K562 (cell line): ENCODE data around the gene PGP. TPM values are rescaled to one million over a fixed set of nuclear protein-coding genes. Genes with fewer than 3 reads are reported as not detected.

ENCODE experiments used
- ARHGAP35 ChIP-seq: fragments of 450-650 bp; IDR thresholded peaks from 2 replicates; pipeline ENCODE4 v1.6.1; 2018; ENCODE audit not compliant: partially characterized antibody
- BRD9 ChIP-seq: fragments of 450-650 bp; IDR thresholded peaks from 2 replicates; pipeline ENCODE4 v1.6.1; 2018; ENCODE audit warnings: low read depth; ENCODE audit not compliant: partially characterized antibody
- BRF2 ChIP-seq: IDR thresholded peaks from 3 replicates; pipeline ENCODE4 v1.6.1; 2011; ENCODE audit warnings: borderline replicate concordance, mild to moderate bottlenecking; ENCODE audit not compliant: insufficient read length, insufficient read depth
- FOXA1 ChIP-seq: fragments of 450-650 bp; IDR thresholded peaks from 2 replicates; pipeline ENCODE4 v1.6.1; 2016; ENCODE audit warnings: mild to moderate bottlenecking, borderline replicate concordance
- GATAD2B ChIP-seq: fragments of 450-650 bp; IDR thresholded peaks from 2 replicates; pipeline ENCODE4 v1.6.1; 2017; ENCODE audit warnings: mild to moderate bottlenecking, borderline replicate concordance
- KAT7 ChIP-seq: sonication (generic); formaldehyde crosslinking; IDR thresholded peaks from 2 replicates; pipeline ENCODE4 v1.8.0; 2022; ENCODE audit warnings: missing genetic modification reagents, mild to moderate bottlenecking, borderline replicate concordance
- MLLT1 ChIP-seq, 2 experiments: fragments of 450-650 bp; IDR thresholded peaks; 2 replicates each; pipeline ENCODE4 v1.6.1; 2016
- NEUROD1 ChIP-seq: fragments of 150-350 bp; IDR thresholded peaks from 2 replicates; pipeline ENCODE4 v1.6.1; 2014; ENCODE audit warnings: borderline replicate concordance, low read length, low read depth; ENCODE audit not compliant: partially characterized antibody
- NFYB ChIP-seq: IDR thresholded peaks from 2 replicates; pipeline ENCODE4 v1.6.1; 2011; ENCODE audit warnings: mild to moderate bottlenecking, moderate library complexity; ENCODE audit not compliant: insufficient read length; ENCODE audit errors: extremely low read depth
- PHB2 ChIP-seq: fragments of 450-650 bp; IDR thresholded peaks from 2 replicates; pipeline ENCODE4 v1.6.1; 2017; ENCODE audit warnings: low read depth
- PKNOX1 ChIP-seq: fragments of 450-650 bp; IDR thresholded peaks from 2 replicates; pipeline ENCODE4 v1.6.1; 2016
- RERE ChIP-seq: sonication (generic); formaldehyde crosslinking; IDR thresholded peaks from 2 replicates; pipeline ENCODE4 v1.8.0; 2023; ENCODE audit warnings: missing genetic modification reagents, mild to moderate bottlenecking, borderline replicate concordance
- SP1 ChIP-seq: sonication (generic); formaldehyde crosslinking; IDR thresholded peaks from 2 replicates; pipeline ENCODE4 v1.8.1; 2022; ENCODE audit warnings: mild to moderate bottlenecking, missing genetic modification reagents
- TCF3 ChIP-seq: sonication (generic); formaldehyde crosslinking; IDR thresholded peaks from 2 replicates; pipeline ENCODE4 v1.4.0; 2020; ENCODE audit warnings: mild to moderate bottlenecking, missing genetic modification reagents
- ZBTB8A ChIP-seq: fragments of 450-650 bp; IDR thresholded peaks from 2 replicates; pipeline ENCODE4 v1.6.1; 2018; ENCODE audit warnings: mild to moderate bottlenecking, moderate library complexity; ENCODE audit not compliant: partially characterized antibody
- ZNF324 ChIP-seq: fragments of 250-450 bp; sonication (Bioruptor Pico); IDR thresholded peaks from 2 replicates; pipeline ENCODE4 v1.4.0; 2020; ENCODE audit warnings: mild to moderate bottlenecking
- ZNF511 ChIP-seq: sonication (generic); formaldehyde crosslinking; IDR thresholded peaks from 2 replicates; pipeline ENCODE4 v1.8.0; 2022; ENCODE audit warnings: mild to moderate bottlenecking, missing genetic modification reagents
- ZNF584 ChIP-seq: fragments of 200-800 bp; sonication (Bioruptor generic); IDR thresholded peaks from 2 replicates; pipeline ENCODE4 v1.6.1; 2016; ENCODE audit warnings: low read depth, mild to moderate bottlenecking, missing genetic modification characterization, missing compliant biosample characterization
- polyA plus RNA-seq, 8 experiments: library from polyadenylated mRNA; depleted of rRNA in 4 of 8; stranded (reverse) in 5 of 8; unstranded in 3 of 8; fragments of >200 nt; fragmentation: Nextera tagmentation in 2 of 8; fragmentation: Illumina TruSeq in 1 of 8; extraction: Ambion mirVana in 2 of 8; extraction: Trizol in 1 of 8; gene quantifications; 2 replicates each; pipeline versions ENCODE4 v1.2.1 to v1.2.3, GENCODE V29; 2011 to 2014; ENCODE audit warnings: inconsistent platforms in 1 of 8, missing spikeins in 1 of 8
- total RNA-seq, 7 experiments: library from RNA; depleted of rRNA in 6 of 7; stranded (reverse); fragments of >200 nt in 6 of 7; fragmentation: Illumina TruSeq in 2 of 7; extraction: Trizol in 2 of 7; gene quantifications; 2 replicates each; pipeline versions ENCODE4 v1.2.1 to v1.2.3, GENCODE V29; 2011 to 2021; ENCODE audit warnings: low replicate concordance in 1 of 7

The PGP gene
- total and polyA plus RNA-seq, 9 of the 15 experiments (the other 6 are each of a cell fraction or from before 2014, with no cell fraction given) = 1.1 to 57.6 (median 19.6) TPM

- TF ChIP-seq RERE (CRISPR knock-in tag) = no peak
- TF ChIP-seq ARHGAP35 = no peak
- TF ChIP-seq BRF2 = no peak
- TF ChIP-seq ZNF584 = no peak
- no peak for TF ChIP-seq ZNF324 (CRISPR knock-in tag)
- TF ChIP-seq TCF3 = peak; percentile 35; the same call in 1 of the 2 replicates
- no peak for TF ChIP-seq GATAD2B
- TF ChIP-seq NEUROD1 = no peak
- no peak for TF ChIP-seq ZBTB8A
- no peak for TF ChIP-seq PHB2
- TF ChIP-seq PKNOX1 = peak; percentile 68
- no peak for TF ChIP-seq ZNF511 (CRISPR knock-in tag)
- no peak for TF ChIP-seq FOXA1
- TF ChIP-seq SP1 (CRISPR knock-in tag) = no peak
- TF ChIP-seq BRD9 = no peak
- TF ChIP-seq KAT7 = no peak
- TF ChIP-seq MLLT1 (IDR thresholded peaks at IDR 0.05) = 0 out of 4 replicates have a peak, but pooled peaks of 1 of the 2 experiments have one; percentile 25
- no peak for TF ChIP-seq NFYB
Measured at GRCh38 chr16:2209258-2210008, 5.2 kb downstream of the PGP start (continued).
